Testis (tissue), 3 donors: Measurements from ENCODE around the gene SRGAP1. TPM values are rescaled to one million over a fixed set of nuclear protein-coding genes. Genes with fewer than 3 reads are reported as not detected.
"Not testable (repeated sequence)": the region's sequence is repeated elsewhere in the genome, so short reads cannot be mapped to it uniquely, and the experiment has no call there.

Experiments used
- DNase-seq: peaks from one replicate; pipeline ENCODE4 v3.0.0-alpha.2; 2019
- H3K27ac ChIP-seq, 2 donors: fragments of 200-600 bp; sonication (generic); one replicate each; pipeline ENCODE4 v1.5.1; 2019
- H3K27me3 ChIP-seq: fragments of 200-600 bp; sonication (generic); one replicate; pipeline ENCODE4 v1.5.1; 2019
- H3K36me3 ChIP-seq: fragments of 200-600 bp; sonication (generic); one replicate; pipeline ENCODE4 v1.5.1; 2017; ENCODE audit warnings: low read depth; ENCODE audit errors: missing control alignments
- H3K4me1 ChIP-seq: fragments of 200-600 bp; sonication (generic); one replicate; pipeline ENCODE4 v1.5.1; 2019
- H3K4me3 ChIP-seq, 2 donors: fragments of 200-600 bp; sonication (generic); one replicate each; pipeline ENCODE4 v1.5.1; 2017 to 2019
- H3K9me3 ChIP-seq: fragments of 200-600 bp; sonication (generic); one replicate; pipeline ENCODE4 v1.5.1; 2017
- CTCF ChIP-seq, 3 experiments: fragments of 450-650 bp in 2 of 3; fragments of 200-600 bp in 1 of 3; sonication (generic) in 1 of 3; IDR thresholded peaks; one replicate each; pipeline ENCODE4 v1.5.1; 2016 to 2019; ENCODE audit warnings: antibody characterized with exemption in 3 of 3, mild to moderate bottlenecking in 2 of 3, moderate library complexity in 1 of 3
- POLR2A ChIP-seq: fragments of 450-650 bp; IDR thresholded peaks from one replicate; pipeline ENCODE4 v1.6.1; 2017; ENCODE audit warnings: antibody characterized with exemption, mild to moderate bottlenecking, moderate library complexity
- WGBS, 2 donors: methylation state at CpG; one replicate each; pipeline ENCODE4 v1.1.5; 2018; 5-methylcytosine and 5-hydroxymethylcytosine counted together
- intact Hi-C: fragments of 100-400 bp; cut with DNase I; formaldehyde crosslinking; loops from one replicate; pipeline ENCODE4 v1.15.1; 2023; ENCODE audit warnings: low total_unique reads
- polyA plus RNA-seq: library from polyadenylated mRNA; stranded (reverse); fragments of 350-450 nt; fragmentation: Illumina TruSeq; extraction: RNeasy Lipid Tissue Mini Kit (QIAGEN cat#74804); gene quantifications from one replicate; pipeline ENCODE4 v1.2.3, GENCODE V29; 2014; ENCODE audit warnings: low read depth, low replicate concordance; ENCODE audit not compliant: insufficient read depth
- total RNA-seq, 2 donors: library from RNA; depleted of rRNA; stranded (reverse); fragments of >200 nt; gene quantifications; one replicate each; pipeline ENCODE4 v1.2.3, GENCODE V29; 2016

Gene SRGAP1
- total and polyA plus RNA-seq, 3 donors from 2014 or later: 9.4 to 47.2 (median 26.9) TPM

- intact Hi-C loops: no loop called here
- Histone ChIP-seq H3K27me3 (no peaks in the 10 kb centered on the region), H3K36me3 (no peaks in the 10 kb centered on the region), H3K4me1 (no peaks in the 10 kb centered on the region), H3K9me3 (no peaks in the 10 kb centered on the region), H3K4me3 (no peak overlapping the region), H3K27ac (no peak overlapping the region)
- TF ChIP-seq CTCF (IDR thresholded peaks at IDR 0.05) (no peak), POLR2A (no peak)
- 91 to 93% methylated on average over 7 of the region's 7 CpGs for WGBS, 2 donors
- no peak for DNase-seq
Measured at GRCh38 chr12:64194333-64195149, 350.0 kb downstream of the SRGAP1 start.

GRCh38 chr12:64195841-64196240 lies 351.3 kb downstream of the SRGAP1 start:
- intact Hi-C loops: not testable (repeated sequence)

GRCh38 chr12:64203036-64203435 lies 358.5 kb downstream of the SRGAP1 start:
- intact Hi-C loops: no loop called here
- Histone ChIP-seq H3K9me3 (no peaks in the 10 kb centered on the region), H3K27me3 (no peaks in the 10 kb centered on the region), H3K27ac (no peak overlapping the region), H3K4me3 (no peak overlapping the region), H3K4me1 (no peaks in the 10 kb centered on the region), H3K36me3 (no peaks in the 10 kb centered on the region)
- no peak for DNase-seq
- TF ChIP-seq CTCF (IDR thresholded peaks at IDR 0.05) (no peak), POLR2A (no peak)
- 91 to 97% methylated on average over 5 of the region's 5 CpGs for WGBS, 2 donors

More at GRCh38 chr12:64195841-64196240, 351.3 kb downstream of the SRGAP1 start:
- H3K4me1 ChIP-seq, H3K27me3 ChIP-seq, H3K36me3 ChIP-seq, DNase-seq, H3K9me3 ChIP-seq, H3K27ac ChIP-seq, H3K4me3 ChIP-seq: not testable (repeated sequence)
- WGBS, 2 donors: 92% methylated on average over 2 of the region's 15 CpGs; no CpG with 5 or more reads in 1 of the 2 donors

GRCh38 chr12:64203775-64204174 lies 359.3 kb downstream of the SRGAP1 start:
- Histone ChIP-seq H3K9me3 (no peaks in the 10 kb centered on the region), H3K27ac (no peak overlapping the region), H3K4me1 (no peaks in the 10 kb centered on the region), H3K27me3 (no peaks in the 10 kb centered on the region), H3K4me3 (no peak overlapping the region), H3K36me3 (no peaks in the 10 kb centered on the region)
- DNase-seq: no peak
- 65 to 83% methylated on average over 7 of the region's 7 CpGs for WGBS, 2 donors
- TF ChIP-seq CTCF (IDR thresholded peaks at IDR 0.05) (no peak), POLR2A (no peak)
- intact Hi-C loops: no loop called here

GRCh38 chr12:64205542-64205941 lies 361.0 kb downstream of the SRGAP1 start:
- intact Hi-C loops: no loop called here
- DNase-seq: no peak
- Histone ChIP-seq H3K9me3 (no peaks in the 10 kb centered on the region), H3K27me3 (no peaks in the 10 kb centered on the region), H3K4me1 (no peaks in the 10 kb centered on the region), H3K4me3 (no peak overlapping the region), H3K36me3 (no peaks in the 10 kb centered on the region), H3K27ac (no peak overlapping the region)
- 93 to 94% methylated on average over 2 of the region's 2 CpGs for WGBS, 2 donors
- TF ChIP-seq POLR2A: no peak
- no peak for TF ChIP-seq CTCF (IDR thresholded peaks at IDR 0.05)
